Measurements from ENCODE around the gene PER1. TPM values are rescaled to one million over a fixed set of nuclear protein-coding genes. Genes with fewer than 3 reads are reported as not detected.

PER1 gene
- total and polyA plus RNA-seq, 2 of the 13 experiments (the other 11 are each of a cell fraction or from before 2014, with no cell fraction given): 2.6 to 3.6 TPM

DNA sequence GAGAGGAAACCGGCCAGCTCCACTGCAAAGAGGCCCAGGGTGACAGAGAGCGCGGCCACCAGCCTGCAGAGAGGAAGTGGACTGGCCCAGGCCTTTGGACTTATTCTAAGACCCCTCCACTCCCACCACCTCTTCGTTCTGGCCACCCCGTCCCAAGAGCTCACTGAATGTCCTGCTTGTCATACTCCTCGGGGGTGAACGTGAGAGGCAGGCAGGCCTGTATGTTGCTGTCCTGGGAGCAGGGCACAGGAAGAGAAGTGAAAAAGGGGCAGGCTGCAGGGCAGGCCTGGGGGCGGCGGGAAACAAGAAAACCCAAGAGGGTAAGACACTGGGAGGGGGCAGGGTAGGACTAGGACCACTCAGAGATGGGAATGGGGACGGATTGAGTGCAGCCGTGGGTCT, 23.6 kb upstream of the PER1 start (continued):
- no peak for TF ChIP-seq ELF1 (CRISPR knock-in tag; IDR thresholded peaks at IDR 0.05)
- TF ChIP-seq ZNF446 (CRISPR knock-in tag; IDR thresholded peaks at IDR 0.05): no peak
- TF ChIP-seq BORCS8-MEF2B (CRISPR knock-in tag; IDR thresholded peaks at IDR 0.05): 0 out of 2 replicates have a peak, but pooled peaks have one; percentile 8
- TF ChIP-seq NRL (CRISPR knock-in tag; IDR thresholded peaks at IDR 0.05; ENCODE audit: borderline replicate concordance): 0 out of 2 replicates have a peak, but pooled peaks have one; percentile 14
- TF ChIP-seq ZNF614 (CRISPR knock-in tag; IDR thresholded peaks at IDR 0.05; ENCODE audit: borderline replicate concordance): no peak
- TF ChIP-seq, protein P1, sequence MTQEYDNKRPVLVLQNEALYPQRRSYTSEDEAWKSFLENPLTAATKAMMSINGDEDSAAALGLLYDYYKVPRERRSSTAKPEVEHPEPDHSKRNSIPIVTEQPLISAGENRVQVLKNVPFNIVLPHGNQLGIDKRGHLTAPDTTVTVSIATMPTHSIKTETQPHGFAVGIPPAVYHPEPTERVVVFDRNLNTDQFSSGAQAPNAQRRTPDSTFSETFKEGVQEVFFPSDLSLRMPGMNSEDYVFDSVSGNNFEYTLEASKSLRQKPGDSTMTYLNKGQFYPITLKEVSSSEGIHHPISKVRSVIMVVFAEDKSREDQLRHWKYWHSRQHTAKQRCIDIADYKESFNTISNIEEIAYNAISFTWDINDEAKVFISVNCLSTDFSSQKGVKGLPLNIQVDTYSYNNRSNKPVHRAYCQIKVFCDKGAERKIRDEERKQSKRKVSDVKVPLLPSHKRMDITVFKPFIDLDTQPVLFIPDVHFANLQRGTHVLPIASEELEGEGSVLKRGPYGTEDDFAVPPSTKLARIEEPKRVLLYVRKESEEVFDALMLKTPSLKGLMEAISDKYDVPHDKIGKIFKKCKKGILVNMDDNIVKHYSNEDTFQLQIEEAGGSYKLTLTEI (CRISPR knock-in tag; conservative IDR thresholded peaks at IDR 0.05): no peak
- TF ChIP-seq ZC3H4 (CRISPR knock-in tag; IDR thresholded peaks at IDR 0.05; ENCODE audit: borderline replicate concordance): no peak
- TF ChIP-seq, protein P2, sequence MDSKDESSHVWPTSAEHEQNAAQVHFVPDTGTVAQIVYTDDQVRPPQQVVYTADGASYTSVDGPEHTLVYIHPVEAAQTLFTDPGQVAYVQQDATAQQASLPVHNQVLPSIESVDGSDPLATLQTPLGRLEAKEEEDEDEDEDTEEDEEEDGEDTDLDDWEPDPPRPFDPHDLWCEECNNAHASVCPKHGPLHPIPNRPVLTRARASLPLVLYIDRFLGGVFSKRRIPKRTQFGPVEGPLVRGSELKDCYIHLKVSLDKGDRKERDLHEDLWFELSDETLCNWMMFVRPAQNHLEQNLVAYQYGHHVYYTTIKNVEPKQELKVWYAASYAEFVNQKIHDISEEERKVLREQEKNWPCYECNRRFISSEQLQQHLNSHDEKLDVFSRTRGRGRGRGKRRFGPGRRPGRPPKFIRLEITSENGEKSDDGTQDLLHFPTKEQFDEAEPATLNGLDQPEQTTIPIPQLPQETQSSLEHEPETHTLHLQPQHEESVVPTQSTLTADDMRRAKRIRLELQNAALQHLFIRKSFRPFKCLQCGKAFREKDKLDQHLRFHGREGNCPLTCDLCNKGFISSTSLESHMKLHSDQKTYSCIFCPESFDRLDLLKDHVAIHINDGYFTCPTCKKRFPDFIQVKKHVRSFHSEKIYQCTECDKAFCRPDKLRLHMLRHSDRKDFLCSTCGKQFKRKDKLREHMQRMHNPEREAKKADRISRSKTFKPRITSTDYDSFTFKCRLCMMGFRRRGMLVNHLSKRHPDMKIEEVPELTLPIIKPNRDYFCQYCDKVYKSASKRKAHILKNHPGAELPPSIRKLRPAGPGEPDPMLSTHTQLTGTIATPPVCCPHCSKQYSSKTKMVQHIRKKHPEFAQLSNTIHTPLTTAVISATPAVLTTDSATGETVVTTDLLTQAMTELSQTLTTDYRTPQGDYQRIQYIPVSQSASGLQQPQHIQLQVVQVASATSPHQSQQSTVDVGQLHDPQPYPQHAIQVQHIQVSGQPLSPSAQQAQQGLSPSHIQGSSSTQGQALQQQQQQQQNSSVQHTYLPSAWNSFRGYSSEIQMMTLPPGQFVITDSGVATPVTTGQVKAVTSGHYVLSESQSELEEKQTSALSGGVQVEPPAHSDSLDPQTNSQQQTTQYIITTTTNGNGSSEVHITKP (CRISPR knock-in tag; IDR thresholded peaks at IDR 0.05; ENCODE audit: low read depth): peak; percentile 93
- no peak for TF ChIP-seq ZNF282 (IDR thresholded peaks at IDR 0.05; ENCODE audit: partially characterized antibody)
- TF ChIP-seq ZFP90 (CRISPR knock-in tag; IDR thresholded peaks at IDR 0.05; ENCODE audit: borderline replicate concordance): no peak
- no peak for TF ChIP-seq CEBPG (CRISPR knock-in tag; IDR thresholded peaks at IDR 0.05)
- TF ChIP-seq CHD4 (IDR thresholded peaks at IDR 0.05; ENCODE audit: borderline replicate concordance, low read length): no peak
- TF ChIP-seq TGIF2 (CRISPR knock-in tag; IDR thresholded peaks at IDR 0.05): no peak
- peak; percentile 2; the same call in 1 of the 2 replicates for TF ChIP-seq SALL2 (CRISPR knock-in tag; IDR thresholded peaks at IDR 0.05)
- TF ChIP-seq ELF4 (CRISPR knock-in tag; IDR thresholded peaks at IDR 0.05; ENCODE audit: borderline replicate concordance): no peak
- TF ChIP-seq, protein P3, sequence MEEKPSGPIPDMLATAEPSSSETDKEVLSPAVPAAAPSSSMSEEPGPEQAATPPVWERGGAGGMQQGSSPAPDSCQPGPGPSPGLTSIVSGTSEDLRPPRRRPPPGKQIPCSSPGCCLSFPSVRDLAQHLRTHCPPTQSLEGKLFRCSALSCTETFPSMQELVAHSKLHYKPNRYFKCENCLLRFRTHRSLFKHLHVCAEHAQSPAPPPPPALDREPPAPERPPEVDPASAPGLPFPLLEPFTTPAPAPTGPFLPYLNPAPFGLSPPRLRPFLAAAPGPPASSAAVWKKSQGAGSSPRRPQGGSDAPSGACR (CRISPR knock-in tag; IDR thresholded peaks at IDR 0.05): no peak
- TF ChIP-seq, protein P4, sequence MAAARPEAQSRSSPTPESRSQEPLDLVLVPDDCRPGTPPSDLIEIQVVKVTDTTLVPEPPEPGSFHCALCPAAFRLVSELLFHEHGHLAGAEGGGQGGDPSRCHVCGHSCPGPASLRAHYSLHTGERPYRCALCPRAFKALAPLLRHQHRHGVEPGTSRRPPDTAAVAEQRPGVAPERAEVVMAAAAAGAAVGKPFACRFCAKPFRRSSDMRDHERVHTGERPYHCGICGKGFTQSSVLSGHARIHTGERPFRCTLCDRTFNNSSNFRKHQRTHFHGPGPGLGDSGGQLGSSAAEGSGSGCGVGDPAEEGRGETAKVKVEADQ (CRISPR knock-in tag; IDR thresholded peaks at IDR 0.05; ENCODE audit: borderline replicate concordance): no peak
- no peak for TF ChIP-seq CREB1 (IDR thresholded peaks at IDR 0.05)
- TF ChIP-seq CREB1 (CRISPR knock-in tag; IDR thresholded peaks at IDR 0.05): no peak
- no peak for TF ChIP-seq EHMT2 (IDR thresholded peaks at IDR 0.05; ENCODE audit: borderline replicate concordance, low read depth, low read length)
- no peak for TF ChIP-seq FOXC1 (CRISPR knock-in tag; IDR thresholded peaks at IDR 0.05; ENCODE audit: borderline replicate concordance)
- TF ChIP-seq KMT2A (CRISPR knock-in tag; IDR thresholded peaks at IDR 0.05): peak; percentile 3; the same call in 1 of the 2 replicates
- TF ChIP-seq, protein P5, sequence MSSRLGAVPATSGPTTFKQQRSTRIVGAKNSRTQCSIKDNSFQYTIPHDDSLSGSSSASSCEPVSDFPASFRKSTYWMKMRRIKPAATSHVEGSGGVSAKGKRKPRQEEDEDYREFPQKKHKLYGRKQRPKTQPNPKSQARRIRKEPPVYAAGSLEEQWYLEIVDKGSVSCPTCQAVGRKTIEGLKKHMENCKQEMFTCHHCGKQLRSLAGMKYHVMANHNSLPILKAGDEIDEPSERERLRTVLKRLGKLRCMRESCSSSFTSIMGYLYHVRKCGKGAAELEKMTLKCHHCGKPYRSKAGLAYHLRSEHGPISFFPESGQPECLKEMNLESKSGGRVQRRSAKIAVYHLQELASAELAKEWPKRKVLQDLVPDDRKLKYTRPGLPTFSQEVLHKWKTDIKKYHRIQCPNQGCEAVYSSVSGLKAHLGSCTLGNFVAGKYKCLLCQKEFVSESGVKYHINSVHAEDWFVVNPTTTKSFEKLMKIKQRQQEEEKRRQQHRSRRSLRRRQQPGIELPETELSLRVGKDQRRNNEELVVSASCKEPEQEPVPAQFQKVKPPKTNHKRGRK (CRISPR knock-in tag; IDR thresholded peaks at IDR 0.05): no peak

All from HepG2 (cell line).